HG02938 (cell line): ENCODE results near the gene NPIPB12.
"Not testable (repeated sequence)": the region's sequence is repeated elsewhere in the genome, so short reads cannot be mapped to it uniquely, and the experiment has no call there.

ENCODE experiments used
- ATAC-seq: cut with Tn5 transposase; IDR thresholded peaks from one replicate; pipeline ENCODE4 v1.9.1; 2021; ENCODE audit warnings: mild to moderate bottlenecking, moderate library complexity; ENCODE audit not compliant: unreplicated experiment

The NPIPB12 gene

DNA sequence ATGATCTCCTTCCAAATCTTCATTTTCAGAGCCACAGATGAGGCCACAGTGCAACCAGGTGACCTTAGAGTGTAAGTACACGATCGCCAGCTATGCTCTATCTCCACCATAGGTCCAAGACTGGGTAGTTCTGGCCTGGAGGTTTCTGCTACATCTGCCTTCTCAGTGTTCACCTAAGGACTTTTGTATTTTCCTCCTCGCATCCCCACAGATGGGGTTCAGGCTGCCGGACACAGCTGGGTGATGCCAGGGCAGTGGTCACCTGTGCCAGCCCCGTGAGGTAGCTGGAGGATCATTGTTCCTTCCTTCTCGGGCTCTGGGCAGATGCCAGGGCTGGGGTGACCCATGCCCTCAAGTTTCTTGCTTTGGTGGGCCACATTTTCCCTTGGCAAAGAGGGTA lies at the start of gene NPIPB12:
TSS of gene NPIPB12 (minus strand) at position 101 of the 400 bp plus-strand sequence.
- not testable (repeated sequence) for ATAC-seq

GRCh38 chr16:29521520-29521919 lies 15.3 kb upstream of the NPIPB12 start:
- ATAC-seq, result not testable (repeated sequence)

DNA sequence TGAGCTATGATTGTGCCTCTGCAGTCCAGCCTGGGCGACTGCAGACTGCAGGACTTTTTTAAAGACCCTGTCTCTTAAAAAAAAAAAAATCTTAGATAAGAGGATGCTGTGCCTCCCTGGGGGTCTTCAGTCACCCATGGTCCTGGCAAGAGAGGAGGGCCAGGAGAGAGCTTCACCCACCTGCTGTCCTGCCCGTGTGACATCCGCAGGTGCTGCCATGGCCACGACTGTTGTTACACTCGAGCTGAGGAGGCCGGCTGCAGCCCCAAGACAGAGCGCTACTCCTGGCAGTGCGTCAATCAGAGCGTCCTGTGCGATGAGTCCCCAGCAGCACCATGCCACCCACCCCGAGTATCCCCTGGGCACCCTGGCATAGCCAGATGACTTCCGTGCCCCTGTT lies 23.9 kb downstream of the NPIPB12 start:
- not testable (repeated sequence) for ATAC-seq

DNA sequence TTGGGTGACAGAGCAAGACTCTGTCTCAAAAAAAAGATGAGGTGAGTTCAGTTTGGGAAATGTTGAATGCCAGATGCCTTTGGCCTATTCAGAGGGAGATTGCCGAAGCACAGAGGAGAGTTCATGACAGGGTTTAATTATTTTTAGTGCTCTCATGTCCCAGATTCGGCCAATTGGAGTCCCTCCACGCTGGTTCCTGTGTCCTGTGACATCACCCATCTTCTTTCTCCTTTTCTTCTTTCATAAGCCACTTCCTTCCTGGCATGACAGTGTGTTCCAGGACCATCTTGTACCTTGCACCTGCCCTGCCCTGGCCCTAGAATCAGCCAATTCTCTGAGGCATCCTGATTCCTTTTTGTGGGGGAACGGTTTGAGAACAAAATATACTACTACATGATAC lies 34.1 kb downstream of the NPIPB12 start:
- not testable (repeated sequence) for ATAC-seq

DNA sequence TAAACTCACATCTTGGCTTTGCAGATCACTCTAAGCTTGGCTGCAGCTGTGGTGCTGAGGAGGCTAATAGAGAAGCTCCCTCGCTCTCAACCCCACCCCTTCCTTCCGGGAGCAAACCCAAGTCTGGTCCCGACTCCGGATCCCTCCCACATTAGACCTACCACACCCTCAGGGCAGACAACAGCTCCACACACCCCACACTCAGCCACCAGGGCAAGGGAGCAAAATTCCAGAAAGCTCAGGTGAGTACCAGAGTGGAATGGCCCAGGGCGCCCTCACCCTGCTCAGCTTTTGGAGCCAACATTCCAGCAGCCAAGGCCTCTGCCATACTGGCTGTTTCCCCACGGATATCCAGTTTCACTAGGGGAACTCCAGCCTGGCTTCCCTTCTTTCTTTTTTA lies 36.5 kb downstream of the NPIPB12 start:
- not testable (repeated sequence) for ATAC-seq

- ATAC-seq, result not testable (repeated sequence)
These were observed 38.4 kb downstream of the NPIPB12 start for GRCh38 chr16:29467654-29468366.

- not testable (repeated sequence) for ATAC-seq
These were observed 39.3 kb downstream of the NPIPB12 start for GRCh38 chr16:29466904-29467303.

DNA sequence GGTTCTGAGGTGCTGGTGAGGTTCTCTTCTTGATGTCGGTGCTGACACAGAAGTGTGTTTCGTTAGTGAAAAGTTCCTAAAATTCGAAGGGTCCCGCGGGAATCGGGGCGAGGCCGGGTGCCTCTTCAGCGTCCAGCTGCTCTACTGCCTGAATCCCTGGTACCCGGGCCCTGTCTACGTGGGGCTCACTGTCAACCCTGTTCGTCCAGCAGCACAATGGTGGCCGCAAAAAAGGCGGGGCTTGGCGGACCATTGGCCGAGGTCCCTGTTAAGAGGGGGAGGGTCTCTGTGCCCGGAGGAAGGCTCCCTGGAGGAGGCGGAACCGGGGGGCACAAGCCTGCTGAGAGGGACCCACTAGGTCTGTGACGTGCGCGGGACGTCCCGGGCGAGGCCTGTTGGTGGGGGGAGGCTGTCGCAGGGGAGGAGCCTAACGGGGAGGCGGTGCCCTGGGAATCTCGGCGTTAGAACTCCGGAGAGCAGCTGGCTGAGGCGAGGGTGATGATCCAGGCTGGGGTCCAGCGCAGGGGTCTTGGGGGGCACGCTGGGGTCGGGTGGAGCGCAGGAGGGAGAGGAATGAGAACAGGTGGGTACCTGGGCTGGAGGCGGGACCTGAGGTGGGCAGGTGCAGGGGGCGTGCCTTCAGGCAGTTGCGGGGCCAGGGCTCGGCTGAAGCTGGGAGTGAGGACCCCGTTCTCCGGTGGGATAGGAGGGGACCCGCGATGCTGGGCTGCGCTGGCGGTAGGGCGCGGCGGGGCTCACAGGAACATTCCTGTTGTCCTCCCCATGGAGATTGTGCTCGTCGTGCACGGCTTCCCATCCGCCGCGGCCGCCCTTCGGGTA lies 40.0 kb downstream of the NPIPB12 start:
- not testable (repeated sequence) for ATAC-seq

DNA sequence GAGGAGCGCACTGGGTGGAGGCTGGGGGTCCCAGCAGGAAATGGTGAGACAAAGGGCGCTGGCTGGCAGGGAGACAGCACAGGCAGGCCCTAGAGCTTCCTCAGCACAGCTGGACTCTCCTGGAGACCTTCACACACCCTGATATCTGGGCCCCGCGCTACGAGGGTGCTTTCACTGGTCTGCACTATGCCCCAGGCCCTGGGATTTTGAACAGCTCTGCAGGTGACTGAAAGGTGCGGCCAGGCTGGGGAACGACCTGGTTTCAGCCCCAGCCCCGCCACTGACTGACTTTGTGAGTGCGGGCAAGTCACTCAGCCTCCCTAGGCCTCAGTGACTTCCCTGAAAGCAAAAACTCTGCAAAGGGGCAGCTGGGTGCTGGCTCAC lies 45.6 kb downstream of the NPIPB12 start:
- ATAC-seq, result not testable (repeated sequence)

- ATAC-seq, result not testable (repeated sequence)
These were observed 46.2 kb downstream of the NPIPB12 start, which contains the start of gene SULT1A4 for GRCh38 chr16:29459706-29460646. Gene SULT1A4, plus strand, starts transcription at chr16:29459913. Its CDS starts 1,473 bp downstream, at chr16:29461386.

GRCh38 chr16:29457660-29458059 lies 48.5 kb downstream of the NPIPB12 start:
- ATAC-seq, result not testable (repeated sequence)

GRCh38 chr16:29454828-29455227 lies 51.4 kb downstream of the NPIPB12 start:
- ATAC-seq, result peak; percentile 44

DNA sequence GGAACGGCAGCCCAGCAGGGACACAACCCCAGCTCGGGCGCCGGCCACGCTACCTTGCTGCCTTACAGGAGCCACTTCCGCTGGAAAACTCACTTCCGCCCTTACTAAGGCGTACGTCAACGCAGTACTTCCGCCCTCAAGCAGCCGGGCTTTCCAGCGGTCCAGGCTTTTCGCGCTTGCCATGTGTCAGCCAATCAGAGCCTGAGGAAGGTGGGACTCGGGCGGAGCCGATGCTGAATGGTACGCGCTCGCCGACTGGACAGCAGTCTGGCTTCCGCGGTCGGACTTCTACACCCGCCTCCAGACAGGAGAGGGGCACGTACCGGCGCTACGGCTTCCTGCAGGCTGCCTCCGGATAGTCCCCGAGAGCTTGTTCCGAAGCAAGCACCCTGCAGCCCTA lies 51.9 kb downstream of the NPIPB12 start, which contains the start of the genes BOLA2 and SLX1B:
TSS of gene BOLA2 (minus strand) at position 83 of the 400 bp plus-strand sequence. CDS start 98 bp downstream, outside the sequence.
TSS of gene SLX1B (plus strand) at position 265 of the 400 bp plus-strand sequence.
- ATAC-seq, result peak; percentile 86

- ATAC-seq, result peak; percentile 8
These were observed 52.5 kb downstream of the NPIPB12 start for GRCh38 chr16:29453754-29454153.
